NCI-H187 (cell line): Measurements from ENCODE around the gene RAB1B.
"Not testable (repeated sequence)": the region's sequence is repeated elsewhere in the genome, so short reads cannot be mapped to it uniquely, and the experiment has no call there.

Experiments used
- DNase-seq, 2 experiments: peaks; one replicate each; lab custom pipeline; 2025; lab: John Stamatoyannopoulos, UW

Gene RAB1B

DNA sequence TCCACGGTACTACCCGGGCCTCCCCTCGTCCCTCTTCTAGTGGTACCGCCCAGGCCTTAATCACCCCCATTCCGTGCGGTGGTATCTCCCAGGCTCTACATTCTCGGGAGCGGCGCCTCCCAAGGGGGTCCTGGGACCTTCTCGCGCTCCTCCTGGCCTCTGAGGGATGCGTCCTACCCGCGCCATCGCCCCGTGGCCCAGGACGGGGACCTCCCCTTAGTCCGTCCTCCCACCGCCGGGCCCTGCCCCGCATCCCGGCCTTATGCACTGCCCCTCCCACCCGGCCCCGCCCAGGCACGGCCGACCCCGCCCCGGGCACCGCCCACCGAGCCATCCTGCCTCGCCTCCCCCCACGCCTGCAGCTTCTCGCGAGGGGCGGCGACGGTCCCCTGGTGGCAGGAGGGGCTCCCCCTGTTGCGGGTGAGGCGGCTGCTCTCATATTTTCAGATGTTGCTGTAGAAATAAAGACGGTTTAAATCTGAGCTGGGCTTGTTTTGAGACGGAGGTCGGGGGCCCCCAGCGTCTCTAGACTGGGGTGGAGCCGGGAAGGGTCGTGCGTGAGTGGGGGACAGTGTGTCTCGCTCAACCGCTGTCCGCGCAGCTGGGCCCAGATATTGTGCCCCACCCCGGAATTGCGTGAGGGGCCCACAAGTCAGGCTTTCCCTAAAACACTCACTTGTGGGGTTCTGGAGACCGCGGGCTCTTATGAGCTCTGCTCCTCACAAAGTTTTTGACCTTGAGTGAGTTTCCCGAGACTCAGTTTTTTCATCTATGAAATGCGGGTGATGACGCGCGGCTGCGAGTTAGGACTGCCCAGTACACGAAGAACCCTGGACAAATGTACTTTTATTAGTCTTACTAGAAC is 828 bp upstream of the RAB1B start:
- peak; percentile 30 to 43 for DNase-seq

DNA sequence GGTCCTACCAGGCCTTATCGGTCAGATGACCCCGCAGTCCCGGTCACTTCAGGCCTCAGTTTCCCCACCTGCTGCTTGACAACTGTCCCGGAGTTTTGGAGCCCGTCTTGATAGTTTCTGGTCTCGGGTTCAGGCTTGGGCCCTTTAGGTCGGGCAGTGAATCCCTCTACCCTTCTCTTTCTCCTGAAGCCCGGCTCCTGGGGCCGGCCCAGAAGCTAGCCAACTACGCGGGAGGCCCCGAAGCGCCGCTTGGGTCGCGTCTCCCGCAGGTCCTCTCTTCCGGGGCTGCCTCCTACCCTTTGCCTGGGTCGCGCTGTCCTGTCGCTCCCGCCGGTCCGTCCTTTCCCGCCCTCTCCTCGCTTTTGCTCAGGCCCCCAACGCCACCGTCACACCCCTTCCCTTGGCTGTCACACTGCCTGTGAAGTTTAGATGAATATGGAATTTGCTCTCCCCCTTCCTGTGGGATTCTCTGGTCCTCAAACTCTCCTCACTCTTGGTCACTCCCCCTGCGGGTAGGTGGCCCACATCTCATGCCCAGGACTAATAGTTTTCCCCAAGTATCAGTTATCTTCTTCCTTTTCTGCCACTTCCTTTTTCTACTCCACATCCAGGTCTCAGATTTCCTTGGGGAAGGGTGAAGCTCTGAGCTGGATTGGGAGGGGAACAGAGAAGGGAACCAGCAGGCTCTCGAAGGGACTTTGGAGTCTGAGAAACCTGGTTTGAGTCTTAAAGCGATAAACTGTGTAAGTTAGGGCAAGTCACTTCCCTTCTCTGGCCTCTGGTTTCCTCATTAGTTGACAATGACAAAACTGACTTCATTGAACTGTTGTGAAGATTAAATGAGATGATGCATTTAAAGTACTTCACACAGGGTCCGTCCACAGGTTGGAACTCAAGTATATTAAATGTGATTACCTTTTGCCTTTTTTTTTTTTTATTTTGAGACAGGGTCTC is 790 bp downstream of the RAB1B start:
- DNase-seq, result no peak

DNA sequence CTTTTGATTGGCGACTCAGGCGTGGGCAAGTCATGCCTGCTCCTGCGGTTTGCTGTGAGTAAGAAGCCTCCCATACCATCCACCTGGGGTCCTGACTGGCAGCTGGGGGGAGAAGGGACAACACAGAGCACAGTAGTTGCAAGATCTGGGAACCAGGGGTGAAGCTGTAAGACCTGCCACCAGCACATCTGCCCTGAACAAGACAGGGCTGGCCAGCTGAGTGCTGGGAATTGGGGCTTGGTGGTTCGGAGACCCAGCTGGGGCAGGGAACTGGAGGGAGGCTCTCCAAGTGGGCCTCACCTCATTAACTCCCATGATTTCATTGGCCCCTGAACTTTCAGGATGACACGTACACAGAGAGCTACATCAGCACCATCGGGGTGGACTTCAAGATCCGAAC is 3.4 kb downstream of the RAB1B start:
- no peak for DNase-seq

DNA sequence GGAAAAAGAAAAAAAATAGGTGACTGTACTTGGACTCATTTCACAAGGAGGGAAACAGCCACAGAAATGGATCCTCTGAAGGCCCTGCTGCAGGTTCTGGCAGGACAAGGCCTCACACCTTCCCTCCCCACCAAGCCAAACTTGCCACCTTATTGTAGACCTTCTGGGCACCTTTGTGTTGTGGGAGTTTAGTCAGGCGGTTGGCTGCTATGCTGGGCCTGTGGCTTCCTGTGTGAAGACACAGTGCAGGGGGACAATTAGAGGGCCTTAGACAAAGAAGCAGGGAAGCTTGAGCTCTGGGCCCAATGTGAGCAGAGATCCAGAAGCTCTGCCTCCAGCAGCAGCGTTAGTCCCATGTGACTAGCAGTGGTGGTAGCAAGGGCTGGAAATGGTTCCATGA is 4.2 kb downstream of the RAB1B start:
- DNase-seq, result no peak

DNA sequence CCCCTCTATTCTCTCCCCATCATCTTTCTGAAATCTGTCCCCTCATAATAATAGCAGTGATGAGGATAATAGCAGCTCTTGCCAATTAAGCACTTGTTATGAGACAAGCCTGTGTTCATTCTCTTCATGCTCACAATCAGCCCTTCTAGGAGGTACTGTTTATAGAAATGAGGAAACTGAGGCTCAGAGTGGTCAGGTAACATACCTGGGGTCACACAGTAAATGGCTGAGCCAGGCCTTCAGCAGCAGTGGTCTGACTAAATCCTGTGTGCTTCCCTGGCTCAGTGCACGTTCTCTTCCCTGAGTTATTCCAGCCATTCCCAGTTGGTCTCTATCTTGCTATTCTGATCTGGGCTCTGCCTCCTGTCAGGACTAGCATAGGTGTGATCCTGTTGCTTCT is 5.8 kb downstream of the RAB1B start:
- no peak for DNase-seq

DNA sequence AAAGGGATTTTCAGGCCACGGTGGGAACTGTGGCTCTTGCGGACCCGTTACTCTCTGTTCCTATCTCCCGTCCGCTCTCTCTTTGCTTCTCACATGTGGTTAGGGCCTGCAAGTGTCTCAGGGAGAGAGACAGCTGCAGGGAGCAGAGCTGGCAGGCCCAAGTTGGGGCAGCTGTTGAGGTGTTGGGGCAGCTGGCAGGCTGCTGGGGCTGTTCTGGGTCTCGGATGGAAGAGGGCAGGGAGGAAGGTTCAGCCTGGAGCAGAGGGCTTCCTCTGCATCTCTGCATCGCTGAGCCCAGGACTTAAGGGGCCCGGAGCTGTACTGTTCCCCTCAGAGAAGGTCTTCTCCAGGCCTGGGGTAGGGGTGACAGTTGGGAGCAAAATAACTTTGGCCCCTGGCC is 7.0 kb downstream of the RAB1B start:
- no peak for DNase-seq

DNA sequence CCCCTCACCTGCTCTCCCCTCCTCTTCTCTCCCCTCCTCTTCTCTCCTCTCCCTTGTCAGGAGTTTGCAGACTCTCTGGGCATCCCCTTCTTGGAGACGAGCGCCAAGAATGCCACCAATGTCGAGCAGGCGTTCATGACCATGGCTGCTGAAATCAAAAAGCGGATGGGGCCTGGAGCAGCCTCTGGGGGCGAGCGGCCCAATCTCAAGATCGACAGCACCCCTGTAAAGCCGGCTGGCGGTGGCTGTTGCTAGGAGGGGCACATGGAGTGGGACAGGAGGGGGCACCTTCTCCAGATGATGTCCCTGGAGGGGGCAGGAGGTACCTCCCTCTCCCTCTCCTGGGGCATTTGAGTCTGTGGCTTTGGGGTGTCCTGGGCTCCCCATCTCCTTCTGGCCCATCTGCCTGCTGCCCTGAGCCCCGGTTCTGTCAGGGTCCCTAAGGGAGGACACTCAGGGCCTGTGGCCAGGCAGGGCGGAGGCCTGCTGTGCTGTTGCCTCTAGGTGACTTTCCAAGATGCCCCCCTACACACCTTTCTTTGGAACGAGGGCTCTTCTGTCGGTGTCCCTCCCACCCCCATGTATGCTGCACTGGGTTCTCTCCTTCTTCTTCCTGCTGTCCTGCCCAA is 7.7 kb downstream of the RAB1B start:
- DNase-seq, result no peak

DNA sequence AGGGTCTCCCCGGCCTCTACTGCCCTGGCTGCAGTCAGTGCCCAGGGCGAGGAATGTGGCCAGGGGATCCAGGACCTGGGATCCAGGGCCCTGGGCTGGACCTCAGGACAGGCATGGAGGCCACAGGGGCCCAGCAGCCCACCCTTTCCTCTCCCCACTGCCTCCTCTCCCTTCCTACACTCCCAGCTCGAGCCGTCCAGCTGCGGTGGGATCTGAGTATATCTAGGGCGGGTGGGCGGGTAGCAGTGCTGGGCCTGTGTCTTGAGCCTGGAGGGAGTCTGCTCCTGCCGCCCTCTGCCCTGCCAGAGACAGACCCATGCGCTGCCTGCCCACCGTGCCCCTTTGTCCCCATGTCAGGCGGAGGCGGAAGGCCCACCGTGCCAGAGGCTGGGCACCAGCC is 8.2 kb downstream of the RAB1B start:
- not testable (repeated sequence) for DNase-seq

DNA sequence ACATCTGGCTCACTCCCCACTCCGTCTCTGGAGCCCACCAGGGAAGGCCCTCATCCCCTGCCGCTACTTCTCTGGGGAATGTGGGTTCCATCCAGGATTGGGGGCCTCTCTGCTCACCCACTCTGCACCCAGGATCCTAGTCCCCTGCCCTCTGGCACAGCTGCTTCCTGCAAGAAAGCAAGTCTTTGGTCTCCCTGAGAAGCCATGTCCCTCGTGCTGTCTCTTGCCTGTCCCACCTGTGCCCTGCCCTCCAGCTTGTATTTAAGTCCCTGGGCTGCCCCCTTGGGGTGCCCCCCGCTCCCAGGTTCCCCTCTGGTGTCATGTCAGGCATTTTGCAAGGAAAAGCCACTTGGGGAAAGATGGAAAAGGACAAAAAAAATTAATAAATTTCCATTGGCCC is 8.6 kb downstream of the RAB1B start:
- not testable (repeated sequence) for DNase-seq

DNA sequence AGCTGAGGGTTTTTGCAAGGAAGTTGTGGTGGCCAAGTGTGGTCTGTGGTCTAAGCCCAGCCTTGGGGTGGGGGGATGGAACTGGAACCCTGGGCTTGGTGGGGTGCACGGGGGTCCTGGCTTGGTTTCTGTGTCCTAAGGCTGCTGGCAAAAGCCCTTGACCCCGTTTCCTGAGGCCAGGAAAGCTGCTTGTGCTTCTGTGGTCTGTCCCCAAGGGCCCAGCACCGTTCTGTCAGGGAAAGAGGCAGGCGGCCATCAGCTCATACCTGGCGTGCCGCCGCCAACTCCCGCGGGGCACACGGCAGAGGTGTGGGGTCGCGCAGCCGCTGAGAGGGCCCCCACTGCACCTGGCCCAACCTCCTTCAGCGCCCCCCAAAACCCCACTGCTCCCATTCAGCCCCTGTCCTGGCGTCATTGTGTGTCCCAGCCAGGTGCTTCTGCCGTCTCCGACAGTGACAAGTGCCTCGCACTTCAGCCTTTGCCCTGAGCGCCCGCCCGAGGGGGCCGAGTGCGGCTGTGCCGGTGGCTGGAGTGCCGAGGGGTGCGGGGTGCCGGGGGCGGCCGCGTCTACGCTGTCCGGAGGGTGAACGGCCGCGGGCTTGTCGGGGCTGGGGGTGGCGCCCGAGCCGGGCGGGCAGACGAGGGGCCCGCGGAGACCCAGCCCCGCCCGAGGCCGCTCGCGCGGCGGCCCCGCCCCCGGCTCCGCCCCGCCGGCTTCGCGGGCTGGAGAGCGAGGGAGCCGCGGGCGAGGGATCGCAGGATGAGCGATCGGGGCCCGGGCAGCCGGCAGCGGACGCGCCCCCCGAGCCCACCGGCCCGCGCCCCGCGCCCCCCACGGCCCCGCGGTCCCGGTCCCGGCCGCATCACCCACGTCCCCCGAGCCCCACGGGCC is 9.3 kb downstream of the RAB1B start, which contains the start of gene CNIH2:
Gene CNIH2, plus strand, starts transcription at position 705 of the 892 bp plus-strand sequence. CDS start 282 bp downstream, outside the sequence.
- DNase-seq, result peak in 1 of 2 experiments; percentile 43

DNA sequence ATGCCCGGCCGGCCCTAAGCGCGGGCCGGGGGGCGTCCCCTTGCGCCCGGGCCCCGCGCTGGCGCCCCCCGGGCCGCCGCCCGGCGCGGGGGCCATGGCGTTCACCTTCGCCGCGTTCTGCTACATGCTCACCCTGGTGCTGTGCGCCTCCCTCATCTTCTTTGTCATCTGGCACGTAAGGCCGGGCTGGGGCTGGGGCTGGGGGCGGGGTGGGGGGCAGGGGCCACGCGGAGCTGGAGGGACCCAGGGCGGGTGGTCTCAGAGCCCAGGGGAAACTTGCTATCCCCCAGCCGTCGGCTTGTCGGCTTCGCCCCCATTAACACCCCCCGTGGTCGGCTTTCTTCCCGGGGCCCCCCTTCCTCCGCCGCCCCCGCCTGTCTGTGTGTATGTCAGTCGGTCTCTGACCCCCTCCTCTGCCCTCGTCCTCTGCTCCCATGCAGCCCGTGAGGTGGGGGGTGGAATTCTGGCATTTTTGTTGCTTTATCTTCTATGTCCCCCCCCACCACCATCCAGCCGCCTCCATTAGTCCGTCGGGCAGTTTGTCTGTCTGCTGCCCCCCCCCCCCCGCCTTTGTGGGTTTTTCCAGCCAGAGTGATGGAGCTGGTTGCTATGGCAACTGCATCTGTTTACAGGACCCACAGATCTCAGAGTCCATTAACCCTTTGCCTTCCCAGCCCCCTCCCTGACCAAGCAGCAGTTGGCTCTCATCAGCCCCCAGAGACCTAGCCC is 10.1 kb downstream of the RAB1B start:
- no peak for DNase-seq

DNA sequence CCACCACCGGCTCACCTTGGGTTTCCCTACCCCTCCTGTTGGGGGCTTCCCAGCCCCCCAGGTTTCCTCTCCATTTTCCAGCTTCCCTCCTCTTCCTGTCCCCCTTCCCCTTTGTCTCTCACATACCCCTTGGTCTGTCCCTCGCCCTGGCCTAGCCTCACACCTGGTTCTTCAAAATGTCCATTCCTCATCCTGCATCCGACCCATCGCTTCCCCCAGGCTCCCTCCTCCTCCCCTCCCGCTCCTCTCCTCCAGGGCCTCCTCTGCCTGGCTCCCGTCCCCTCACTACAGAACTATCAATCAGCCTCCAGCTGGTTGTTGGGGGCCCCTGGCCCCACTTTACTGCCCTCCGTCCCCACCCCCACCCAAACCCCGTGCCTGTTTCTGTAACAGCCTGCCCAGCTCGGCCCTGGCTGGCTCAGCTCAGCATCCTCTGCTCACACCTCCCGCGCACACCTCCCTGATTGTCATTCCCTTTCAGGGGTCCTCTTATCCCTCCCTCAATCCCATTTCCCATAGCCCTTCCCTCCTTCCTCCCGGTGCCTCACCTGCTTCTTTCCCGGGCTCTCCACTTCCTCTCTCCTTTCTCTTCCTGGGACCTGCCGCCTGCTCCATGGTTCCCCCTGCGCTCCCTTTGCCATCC is 10.8 kb downstream of the RAB1B start:
- no peak for DNase-seq

DNA sequence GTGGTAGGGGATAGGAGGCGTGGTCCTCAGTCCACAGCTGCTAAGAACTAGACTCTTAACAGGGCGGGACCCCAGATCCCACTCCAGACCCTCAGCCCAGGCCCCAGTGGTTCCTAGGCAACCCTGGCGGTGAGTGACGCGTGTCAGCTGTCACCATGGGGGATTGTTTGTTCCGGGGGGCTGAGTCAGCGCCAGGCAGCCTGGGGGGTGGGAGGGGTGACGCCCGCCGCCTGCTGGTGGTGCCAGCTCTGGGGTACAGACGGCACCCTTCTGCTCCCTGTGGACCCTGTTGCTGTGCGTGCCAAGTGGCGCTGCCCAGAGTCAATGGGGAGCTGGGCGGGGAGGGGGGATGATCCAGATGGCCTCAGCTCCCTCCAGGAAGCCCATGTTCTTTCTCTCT is 12.0 kb downstream of the RAB1B start:
- no peak for DNase-seq

DNA sequence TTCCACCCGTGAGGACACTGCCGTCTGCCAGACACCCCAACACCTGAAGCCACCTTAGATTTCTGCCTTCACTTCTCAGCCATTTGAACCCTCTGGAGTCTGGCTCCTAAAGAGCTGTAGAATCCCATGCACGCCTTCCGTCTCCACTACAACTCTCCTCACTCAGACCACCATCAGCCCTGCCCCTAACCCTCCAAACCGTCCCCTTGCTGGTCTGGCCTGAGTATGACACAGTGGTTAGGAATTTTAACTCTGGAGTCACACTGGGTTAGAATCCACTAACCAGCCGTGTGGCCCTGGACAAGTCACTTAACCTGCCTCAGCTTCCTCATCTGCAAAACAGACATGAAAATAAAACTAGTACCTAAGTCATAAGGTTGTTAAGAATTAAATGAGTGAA is 12.6 kb downstream of the RAB1B start:
- DNase-seq, result no peak

DNA sequence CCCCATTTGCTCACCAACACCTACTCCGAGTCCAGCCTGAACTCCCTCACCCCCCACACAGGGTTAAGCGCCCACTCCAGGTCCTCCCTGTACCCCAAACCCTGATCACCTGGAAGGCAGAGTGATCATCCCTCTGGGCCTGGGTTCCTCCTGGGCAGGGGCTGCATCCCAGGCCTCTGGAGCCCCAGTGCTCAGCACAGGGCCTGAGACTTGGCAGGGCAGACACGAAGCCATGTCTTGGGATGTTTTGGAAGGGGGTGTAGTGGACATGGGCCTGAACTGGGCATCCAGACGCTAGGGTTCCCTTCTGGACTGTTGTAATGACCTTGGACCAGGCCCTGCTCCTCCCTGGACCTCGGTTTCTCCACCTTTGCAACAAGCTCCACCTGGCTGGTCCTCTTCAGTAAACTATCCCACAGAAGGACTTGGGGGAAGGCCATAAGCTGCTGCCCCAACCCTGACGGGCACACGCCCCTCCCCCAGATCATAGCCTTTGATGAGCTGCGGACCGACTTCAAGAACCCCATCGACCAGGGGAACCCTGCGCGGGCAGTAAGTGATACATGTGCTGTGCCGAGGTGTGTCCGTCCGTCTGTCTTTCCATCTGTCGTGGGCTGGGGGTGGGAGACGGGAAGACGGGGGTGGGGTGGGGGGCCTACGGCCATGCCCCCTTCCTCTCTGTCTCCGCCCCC is 13.5 kb downstream of the RAB1B start:
- DNase-seq, result peak in 1 of 2 experiments; percentile 60

DNA sequence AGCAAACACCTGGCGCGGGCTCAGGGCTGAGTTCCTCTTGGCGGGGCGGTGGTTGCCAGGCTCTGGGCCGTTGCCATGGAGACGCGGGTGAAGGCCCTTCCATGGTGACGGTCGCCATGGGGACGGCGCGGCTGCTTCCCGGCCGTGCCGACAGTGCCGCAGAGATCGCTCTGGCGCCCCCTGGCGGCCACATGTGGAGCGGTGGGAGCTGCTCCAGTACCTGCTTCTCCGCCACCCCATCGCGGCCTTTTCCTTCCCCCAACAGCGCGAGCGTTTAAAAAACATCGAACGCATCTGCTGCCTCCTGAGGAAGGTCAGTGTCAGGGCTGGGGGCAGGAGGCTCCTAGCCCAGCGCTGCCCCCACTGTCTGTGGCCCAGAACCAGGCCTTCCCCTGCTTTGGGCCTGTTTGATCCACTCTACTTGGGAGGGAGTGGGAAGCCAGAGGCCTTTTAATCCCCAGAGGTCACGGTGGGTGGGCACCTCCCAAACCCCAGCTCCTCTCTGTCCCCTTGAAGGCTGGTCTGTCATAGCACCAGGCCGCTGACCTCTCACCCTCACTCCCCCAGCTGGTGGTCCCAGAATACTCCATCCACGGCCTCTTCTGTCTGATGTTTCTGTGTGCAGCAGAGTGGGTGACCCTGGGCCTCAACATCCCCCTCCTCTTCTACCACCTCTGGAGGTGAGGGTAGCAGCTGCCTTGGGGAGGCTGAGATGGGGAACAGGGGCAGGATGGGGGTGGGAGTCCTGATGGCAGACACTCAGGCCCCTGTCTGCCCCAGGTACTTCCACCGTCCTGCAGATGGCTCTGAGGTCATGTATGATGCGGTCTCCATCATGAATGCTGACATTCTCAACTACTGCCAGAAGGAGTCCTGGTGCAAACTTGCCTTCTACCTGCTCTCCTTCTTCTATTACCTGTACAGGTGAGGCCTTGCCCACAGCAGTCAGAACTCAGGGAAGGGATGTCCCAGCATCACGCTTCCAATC is 14.3 kb downstream of the RAB1B start:
- peak; percentile 88 to 97 for DNase-seq

DNA sequence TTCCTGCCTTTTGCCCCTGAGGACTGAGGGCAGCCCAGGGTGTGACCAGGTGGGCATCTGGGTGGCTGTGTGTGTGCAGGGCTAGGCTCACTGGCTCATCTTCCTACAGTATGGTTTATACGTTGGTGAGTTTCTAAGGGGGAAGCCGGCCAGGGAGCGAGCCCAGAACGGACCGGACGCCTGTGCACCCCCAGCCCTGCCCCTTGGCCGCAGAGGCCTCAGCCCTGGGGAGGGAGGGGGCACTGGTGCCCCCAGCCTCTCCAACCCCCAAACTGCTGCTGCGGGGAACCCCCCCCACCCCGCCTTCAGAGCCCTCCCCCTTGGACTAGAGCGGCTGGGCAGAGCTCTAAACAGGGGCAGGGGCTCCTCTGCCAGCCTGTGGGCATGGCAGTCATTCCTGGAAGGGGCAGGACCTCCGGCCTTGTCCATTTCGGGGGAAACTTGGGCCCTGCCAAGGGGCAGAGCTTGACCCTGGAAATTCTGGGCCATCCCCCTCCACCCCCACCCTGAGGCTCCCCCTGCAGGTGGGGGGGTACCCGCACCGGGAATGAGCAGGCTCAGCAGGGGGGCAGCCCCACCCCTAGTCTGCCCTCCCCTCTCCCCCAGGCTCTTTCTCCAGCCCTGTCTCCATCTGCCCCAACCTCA is 15.1 kb downstream of the RAB1B start:
- no peak for DNase-seq
